RKO (cell line): ENCODE results near the gene GATD1.
A peak's percentile ranks its signal among the peaks of the same experiment; 100 is the strongest.

ENCODE experiments used
- DNase-seq: peaks from one replicate; pipeline ENCODE4 v3.0.0-alpha.2; 2016; ENCODE audit warnings: low spot score

GATD1 gene

DNA sequence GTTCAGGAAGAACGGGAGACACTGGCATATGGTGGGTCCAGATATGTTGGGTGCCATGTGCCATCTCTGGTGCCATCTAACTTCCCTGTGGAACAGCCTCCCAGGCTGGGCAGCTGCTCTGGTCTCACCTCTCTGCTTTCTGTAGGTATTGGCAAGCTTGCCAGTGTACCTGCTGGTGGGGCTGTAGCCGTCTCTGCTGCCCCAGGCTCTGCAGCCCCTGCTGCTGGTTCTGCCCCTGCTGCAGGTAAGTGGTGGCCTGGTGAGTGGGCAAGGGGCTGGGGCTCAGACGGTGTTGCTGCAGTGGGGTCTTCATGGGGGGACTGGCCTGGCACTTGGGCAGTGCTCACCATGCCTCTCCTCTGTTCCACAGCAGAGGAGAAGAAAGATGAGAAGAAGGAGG is 35.1 kb upstream of the GATD1 start:
- no peak for DNase-seq

GRCh38 chr11:811446-812245 is 34.4 kb upstream of the GATD1 start:
- no peak for DNase-seq

DNA sequence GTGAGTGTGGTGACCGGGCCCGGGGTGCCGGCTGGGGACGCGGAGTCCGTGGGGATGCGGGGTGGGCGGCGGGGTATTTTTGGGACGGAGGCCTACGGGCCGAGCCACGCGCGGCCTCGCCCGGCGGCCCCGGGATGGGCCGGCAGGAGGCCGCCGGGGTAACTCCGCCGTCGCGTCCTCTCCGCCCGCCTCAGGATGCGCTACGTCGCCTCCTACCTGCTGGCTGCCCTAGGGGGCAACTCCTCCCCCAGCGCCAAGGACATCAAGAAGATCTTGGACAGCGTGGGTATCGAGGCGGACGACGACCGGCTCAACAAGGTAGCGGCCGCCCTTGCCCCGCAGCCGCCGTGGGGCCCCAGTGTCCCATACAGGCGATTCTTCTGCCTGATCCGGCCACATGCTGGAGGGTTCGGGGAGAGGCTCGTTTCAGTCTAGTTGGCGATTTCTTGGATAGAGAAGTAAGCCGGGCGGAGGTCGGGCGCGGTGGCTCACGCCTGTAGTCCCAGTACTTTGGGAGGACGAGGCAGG is 32.8 kb upstream of the GATD1 start:
- DNase-seq: no peak

- peak; percentile 97 for DNase-seq
Observed at GRCh38 chr11:809287-810039, 32.2 kb upstream of the GATD1 start, which contains the start of gene RPLP2. TSS of gene RPLP2 (plus strand) at chr11:809967. CDS start at chr11:810235, 268 bp downstream.

- no peak for DNase-seq
Observed at GRCh38 chr11:808427-809286, 31.4 kb upstream of the GATD1 start.

DNA sequence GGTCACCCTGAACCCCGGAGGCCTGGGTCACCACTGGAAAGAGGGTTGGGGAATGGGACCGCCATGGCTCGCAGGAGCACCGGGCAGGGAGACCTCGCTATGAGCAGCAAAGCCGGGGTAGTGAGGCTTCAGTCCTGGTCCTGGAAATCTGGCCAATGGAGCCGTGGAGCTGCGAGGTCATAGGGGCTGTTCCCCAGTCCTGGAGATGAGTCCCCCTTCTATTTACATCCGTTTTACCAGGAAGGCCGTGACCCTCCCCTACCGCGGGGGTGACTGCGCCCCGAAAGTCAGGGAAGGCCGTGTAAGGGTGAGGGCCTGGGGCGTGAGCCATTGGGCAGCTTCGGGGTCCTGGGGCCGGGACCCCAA is 27.3 kb upstream of the GATD1 start:
- DNase-seq: peak; percentile 63

DNA sequence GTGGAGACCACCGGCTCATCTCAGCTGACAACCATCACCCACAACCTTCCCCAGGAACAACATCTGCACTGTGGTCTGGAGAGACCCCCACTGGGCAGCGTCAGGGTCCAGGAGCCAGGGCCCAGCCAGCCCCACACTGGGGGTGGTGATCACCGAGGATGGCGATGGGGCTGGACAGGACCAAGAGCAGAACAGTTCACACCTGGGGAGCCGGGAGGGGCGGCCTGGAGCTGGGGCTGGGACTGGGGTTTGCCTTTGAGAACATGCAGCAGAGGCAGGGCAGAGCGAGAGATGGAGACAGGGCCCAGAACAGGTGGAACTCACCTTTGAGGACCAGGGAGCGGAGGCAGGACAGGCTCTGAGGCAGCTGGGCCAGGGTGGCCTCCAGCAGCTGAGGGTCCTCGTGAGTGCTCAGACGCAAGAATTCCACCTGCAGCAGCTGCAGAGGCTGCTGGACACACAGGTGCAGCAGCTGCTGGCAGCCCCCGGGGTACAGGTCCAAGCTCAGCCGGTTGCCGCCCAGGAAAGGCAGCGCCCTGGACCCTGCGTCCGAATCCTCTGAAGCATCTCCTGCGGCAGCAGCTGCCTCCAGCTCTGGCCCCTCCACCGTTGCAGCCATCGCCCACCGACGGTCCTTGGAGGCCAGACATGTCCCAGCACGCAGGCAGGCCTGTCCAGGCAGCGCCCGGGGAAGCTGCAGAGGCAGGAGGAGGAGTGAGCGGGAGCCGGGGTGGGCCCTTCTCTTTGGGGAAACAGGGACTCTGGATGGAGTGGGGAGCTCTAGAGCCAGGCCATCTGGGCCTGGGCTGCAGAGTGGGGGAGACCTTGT is 26.7 kb upstream of the GATD1 start:
- DNase-seq: no peak

DNA sequence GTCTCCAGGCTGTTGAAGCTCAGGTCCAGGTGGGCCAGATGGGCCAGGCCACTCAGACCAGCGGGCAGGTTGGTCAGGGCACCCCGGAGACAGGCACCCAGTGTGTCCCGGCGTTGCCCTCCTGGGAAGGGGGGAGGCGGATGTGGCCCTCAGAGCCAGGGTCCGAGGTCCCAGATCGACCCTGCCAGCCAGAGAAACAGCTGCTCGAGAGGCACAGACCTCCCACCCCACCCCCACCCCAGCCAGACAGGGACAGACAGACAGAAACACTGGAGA is 26.1 kb upstream of the GATD1 start:
- no peak for DNase-seq

GRCh38 chr11:802693-803466 is 25.6 kb upstream of the GATD1 start:
- DNase-seq: no peak

GRCh38 chr11:802018-802617 is 24.8 kb upstream of the GATD1 start:
- DNase-seq: no peak

- DNase-seq: no peak
Observed at GRCh38 chr11:801097-801780, 24.0 kb upstream of the GATD1 start.

DNA sequence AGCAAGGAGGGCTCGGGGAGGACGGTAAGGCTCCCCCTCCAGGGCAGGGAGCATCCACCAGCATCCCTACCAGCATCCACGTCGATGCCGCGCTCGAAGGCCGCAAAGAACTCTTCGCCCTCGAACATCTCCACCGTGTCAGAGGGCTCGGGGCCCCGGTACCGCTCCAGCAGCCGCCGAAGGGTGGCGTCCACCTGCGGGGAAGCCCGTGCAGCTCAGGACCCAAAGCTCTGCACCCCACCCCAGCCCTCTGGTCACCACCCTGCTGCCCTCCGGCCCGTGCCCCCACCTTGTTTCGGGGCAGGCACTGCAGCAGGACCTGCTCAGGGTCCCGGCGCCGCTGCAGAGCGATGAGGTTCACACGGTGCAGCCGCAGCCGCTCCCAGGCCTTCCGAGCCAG is 23.2 kb upstream of the GATD1 start:
- no peak for DNase-seq

- DNase-seq: no peak
Observed at GRCh38 chr11:799641-800316, 22.5 kb upstream of the GATD1 start.

DNA sequence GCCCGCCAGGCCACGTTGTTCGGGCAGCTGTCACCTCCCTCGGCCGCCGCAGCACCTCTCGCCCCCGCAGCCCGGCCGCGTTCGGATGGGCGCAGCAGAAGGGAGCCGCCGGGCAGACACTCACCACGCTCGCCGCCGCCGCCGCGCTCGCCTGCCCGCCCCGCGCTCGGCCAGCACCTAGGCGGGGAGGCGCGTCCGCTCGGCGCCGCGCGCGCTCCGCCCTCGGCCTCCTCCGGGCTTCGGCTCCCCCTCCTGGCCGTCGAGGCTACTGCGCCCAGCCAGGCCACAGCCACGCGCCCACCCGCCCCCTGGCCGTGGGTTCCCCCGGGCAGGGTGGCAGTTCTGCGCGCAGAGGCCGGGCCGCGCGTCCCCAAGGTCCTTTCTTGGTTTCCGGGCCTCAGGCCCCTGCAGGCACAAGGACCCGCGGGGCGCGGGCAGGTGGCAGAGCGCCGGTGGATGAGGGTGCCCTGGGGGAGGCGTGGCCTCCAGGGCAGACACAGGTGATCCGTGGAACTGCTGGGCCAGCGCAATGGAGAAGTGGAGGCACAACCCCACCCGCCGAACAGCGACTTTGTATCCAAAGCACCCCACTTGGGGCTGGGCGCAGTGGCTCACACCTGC is 20.9 kb upstream of the GATD1 start, which contains the start of gene SLC25A22:
Gene SLC25A22 (minus strand): TSS at position 189 of the 621 bp plus-strand sequence. CDS start 3,275 bp downstream, outside the sequence.
- peak; percentile 82 for DNase-seq

DNA sequence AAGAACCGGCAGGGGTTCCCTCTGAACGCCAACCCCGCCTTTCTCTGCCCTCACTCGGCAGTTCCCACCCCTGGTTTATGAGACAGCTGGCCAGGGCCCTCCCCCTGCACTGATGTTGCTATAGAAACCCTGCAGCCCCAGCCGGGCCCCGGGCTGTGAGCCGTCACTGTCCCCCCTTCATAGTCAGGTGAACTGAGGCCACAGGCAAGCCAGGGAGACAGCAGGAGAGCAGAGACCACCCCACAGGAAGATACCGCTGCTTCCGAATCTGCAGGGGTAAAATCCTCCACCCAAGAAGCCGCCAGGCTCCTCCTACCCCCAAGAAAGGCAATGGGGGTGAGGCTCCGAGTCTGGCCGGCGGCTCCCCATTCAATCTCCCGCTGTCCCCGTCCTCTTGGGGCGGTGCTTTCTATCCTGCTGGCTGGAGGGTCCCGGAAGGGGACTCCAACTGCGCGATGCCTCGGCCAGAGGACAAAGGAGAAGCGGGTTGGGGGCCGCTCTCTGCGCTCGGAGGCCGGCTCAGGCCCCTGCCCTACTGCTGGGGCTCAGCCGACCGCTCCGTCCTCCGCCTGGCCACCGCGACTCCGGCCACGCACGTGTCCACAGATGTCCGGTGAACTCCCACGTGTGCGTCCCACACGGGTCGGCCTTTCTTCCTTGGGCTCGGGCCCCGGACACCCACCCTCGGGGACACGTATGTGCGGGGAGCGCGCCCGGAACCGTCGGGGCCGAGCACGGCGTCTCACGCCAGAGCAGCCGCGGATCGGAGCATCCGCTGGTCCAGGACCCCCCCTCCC is 20.2 kb upstream of the GATD1 start:
- DNase-seq: peak; percentile 89

DNA sequence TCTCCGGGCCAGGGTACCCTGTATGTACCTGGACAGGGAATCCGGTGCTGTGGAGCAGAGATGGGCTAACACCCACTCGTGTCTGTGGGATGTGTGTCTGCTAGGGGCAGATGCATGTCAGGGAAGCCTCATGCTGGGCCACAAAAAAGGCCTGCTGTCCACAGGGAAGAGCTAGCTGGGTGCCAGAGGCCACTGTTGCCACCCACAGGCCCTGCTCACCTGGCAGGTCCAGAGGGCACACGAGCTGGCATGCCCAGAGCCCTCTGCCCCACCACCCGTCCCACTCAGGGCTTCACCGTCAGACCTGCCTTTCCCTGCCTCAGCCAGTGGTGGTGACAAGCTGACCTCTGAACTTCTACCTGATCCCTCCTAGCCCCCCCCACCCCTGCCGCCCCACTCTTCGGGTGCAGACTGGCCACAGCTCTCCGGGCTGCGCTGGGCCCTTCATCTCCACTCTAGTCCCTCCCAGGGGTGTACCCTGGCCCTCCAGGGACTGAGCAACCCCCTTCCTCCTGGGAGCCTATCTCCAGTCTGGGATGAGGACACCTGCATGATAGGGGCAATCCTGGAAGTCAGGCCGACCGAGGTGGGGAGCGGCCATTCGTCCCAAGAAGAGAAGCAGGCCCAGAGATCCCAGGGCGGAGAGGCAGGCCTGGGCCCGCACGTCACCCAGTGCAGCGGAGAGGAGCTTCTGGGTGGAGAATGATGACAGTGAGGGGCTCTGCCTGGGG is 19.4 kb upstream of the GATD1 start:
- peak; percentile 29 for DNase-seq
